ENCODE measurements around the gene TMEM198. TPM values are rescaled to one million over a fixed set of nuclear protein-coding genes. Genes with fewer than 3 reads are reported as not detected.

The TMEM198 gene
- total RNA-seq, 1 experiment from 2014 or later: 2.3 TPM

GRCh38 chr2:219552382-219553167, 8.7 kb downstream of the TMEM198 start:
- in situ Hi-C loops (cut with HindIII; ENCODE audit: low pct_unique_long_range_greater_than_20kb, low sequenced_read_pairs): no loop called here
- no peak overlapping the region for H3K27ac ChIP-seq (ENCODE audit: low read length)
- intact Hi-C loops (cut with micrococcal nuclease; ENCODE audit: unreplicated experiment): no loop called here
- no peaks in the 10 kb centered on the region for H3K27me3 ChIP-seq (ENCODE audit: control insufficient read depth, insufficient read depth, low read length)
- H3K4me3 ChIP-seq (ENCODE audit: low read depth in 2 of 2, low read length in 2 of 2): peak overlapping the region; percentile 51 to 64
- no peaks in the 10 kb centered on the region for H3K9me3 ChIP-seq (ENCODE audit: control insufficient read depth, insufficient read depth, low read depth, low read length)
- H3K36me3 ChIP-seq (ENCODE audit: control insufficient read depth, insufficient read depth, low read length): no peaks in the 10 kb centered on the region
- peaks cover 3% of the 10 kb centered on the region; the same call in 1 of the 2 replicates for H3K4me1 ChIP-seq (ENCODE audit: control insufficient read depth, insufficient read depth, low read length)
- ChIA-PET POLR2A (interaction anchor here (0.5 kb wide), 1 partner anchor 46 kb away, joined by 5 read pairs; no protein-coding TSS in a partner anchor), CTCF (interaction anchor here (0.7 kb wide), 1 partner anchor 128 kb away, joined by 14 read pairs; no protein-coding TSS in a partner anchor)
- ATAC-seq (peak; percentile 92), DNase-seq (ENCODE audit: low read depth, low spot score) (no peak)
- TF ChIP-seq POLR2AphosphoS5 (IDR thresholded peaks at IDR 0.05; ENCODE audit: low read depth, low read length) (no peak), REST (IDR thresholded peaks at IDR 0.05; ENCODE audit: insufficient read depth in 1 of 2, low read depth in 2 of 2, low read length in 1 of 2) (no peak), TCF7L2 (IDR thresholded peaks at IDR 0.05; ENCODE audit: low read depth, low read length) (no peak), SIN3A (IDR thresholded peaks at IDR 0.05; ENCODE audit: borderline replicate concordance, insufficient read depth, low read depth, low read length) (no peak)
- TF ChIP-seq, protein P1, sequence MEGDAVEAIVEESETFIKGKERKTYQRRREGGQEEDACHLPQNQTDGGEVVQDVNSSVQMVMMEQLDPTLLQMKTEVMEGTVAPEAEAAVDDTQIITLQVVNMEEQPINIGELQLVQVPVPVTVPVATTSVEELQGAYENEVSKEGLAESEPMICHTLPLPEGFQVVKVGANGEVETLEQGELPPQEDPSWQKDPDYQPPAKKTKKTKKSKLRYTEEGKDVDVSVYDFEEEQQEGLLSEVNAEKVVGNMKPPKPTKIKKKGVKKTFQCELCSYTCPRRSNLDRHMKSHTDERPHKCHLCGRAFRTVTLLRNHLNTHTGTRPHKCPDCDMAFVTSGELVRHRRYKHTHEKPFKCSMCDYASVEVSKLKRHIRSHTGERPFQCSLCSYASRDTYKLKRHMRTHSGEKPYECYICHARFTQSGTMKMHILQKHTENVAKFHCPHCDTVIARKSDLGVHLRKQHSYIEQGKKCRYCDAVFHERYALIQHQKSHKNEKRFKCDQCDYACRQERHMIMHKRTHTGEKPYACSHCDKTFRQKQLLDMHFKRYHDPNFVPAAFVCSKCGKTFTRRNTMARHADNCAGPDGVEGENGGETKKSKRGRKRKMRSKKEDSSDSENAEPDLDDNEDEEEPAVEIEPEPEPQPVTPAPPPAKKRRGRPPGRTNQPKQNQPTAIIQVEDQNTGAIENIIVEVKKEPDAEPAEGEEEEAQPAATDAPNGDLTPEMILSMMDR (IDR thresholded peaks at IDR 0.05): no peak
- BruUV-seq (replicated peaks): no TSS peak

GRCh38 chr2:219553168-219553417, 9.3 kb downstream of the TMEM198 start:
- Histone ChIP-seq H3K9me3 (ENCODE audit: control insufficient read depth, insufficient read depth, low read depth, low read length) (no peaks in the 10 kb centered on the region), H3K27ac (ENCODE audit: low read length) (no peak overlapping the region), H3K36me3 (ENCODE audit: control insufficient read depth, insufficient read depth, low read length) (no peaks in the 10 kb centered on the region), H3K27me3 (ENCODE audit: control insufficient read depth, insufficient read depth, low read length) (no peaks in the 10 kb centered on the region), H3K4me3 (ENCODE audit: low read depth in 2 of 2, low read length in 2 of 2) (peak overlapping the region; percentile 51 to 64), H3K4me1 (ENCODE audit: control insufficient read depth, insufficient read depth, low read length) (peaks cover 3% of the 10 kb centered on the region; the same call in 1 of the 2 replicates)
- ChIA-PET POLR2A (interaction anchor here (0.5 kb wide), 1 partner anchor 45 kb away, joined by 5 read pairs; no protein-coding TSS in a partner anchor), CTCF (no interaction called here)
- intact Hi-C loops (cut with micrococcal nuclease; ENCODE audit: unreplicated experiment) (no loop called here), in situ Hi-C loops (cut with HindIII; ENCODE audit: low pct_unique_long_range_greater_than_20kb, low sequenced_read_pairs) (no loop called here)
- no peak for DNase-seq (ENCODE audit: low read depth, low spot score)
- BruUV-seq (replicated peaks): no TSS peak
- no peak for ATAC-seq
- TF ChIP-seq TCF7L2 (IDR thresholded peaks at IDR 0.05; ENCODE audit: low read depth, low read length) (no peak), REST (IDR thresholded peaks at IDR 0.05; ENCODE audit: insufficient read depth in 1 of 2, low read depth in 2 of 2, low read length in 1 of 2) (no peak), SIN3A (IDR thresholded peaks at IDR 0.05; ENCODE audit: borderline replicate concordance, insufficient read depth, low read depth, low read length) (no peak), POLR2AphosphoS5 (IDR thresholded peaks at IDR 0.05; ENCODE audit: low read depth, low read length) (no peak)
- TF ChIP-seq, protein P1 (IDR thresholded peaks at IDR 0.05): no peak
